ENCODE results near the gene MTR. TPM values are rescaled to one million over a fixed set of nuclear protein-coding genes. Genes with fewer than 3 reads are reported as not detected.

The MTR gene
- total and polyA plus RNA-seq, 9 of the 15 experiments (the other 6 are each of a cell fraction or from before 2014, with no cell fraction given): 3.4 to 44.3 (median 20.3) TPM

- TF ChIP-seq ZNF280B (CRISPR knock-in tag; IDR thresholded peaks at IDR 0.05): no peak
- TF ChIP-seq MCM3 (IDR thresholded peaks at IDR 0.05): no peak
- no peak for TF ChIP-seq ZNF644 (tag; IDR thresholded peaks at IDR 0.05; ENCODE audit: low read depth)
- TF ChIP-seq STAG1 (CRISPR knock-in tag; IDR thresholded peaks at IDR 0.05; ENCODE audit: borderline replicate concordance): no peak
- no peak for TF ChIP-seq RFX1 (IDR thresholded peaks at IDR 0.05)
- no peak for TF ChIP-seq BRF2 (IDR thresholded peaks at IDR 0.05; ENCODE audit: borderline replicate concordance, insufficient read depth, insufficient read length)
- TF ChIP-seq GATA2 (CRISPR knock-in tag; IDR thresholded peaks at IDR 0.05): no peak
Measured at GRCh38 chr1:236768601-236769000, 26.5 kb upstream of the MTR start (continued).

DNA sequence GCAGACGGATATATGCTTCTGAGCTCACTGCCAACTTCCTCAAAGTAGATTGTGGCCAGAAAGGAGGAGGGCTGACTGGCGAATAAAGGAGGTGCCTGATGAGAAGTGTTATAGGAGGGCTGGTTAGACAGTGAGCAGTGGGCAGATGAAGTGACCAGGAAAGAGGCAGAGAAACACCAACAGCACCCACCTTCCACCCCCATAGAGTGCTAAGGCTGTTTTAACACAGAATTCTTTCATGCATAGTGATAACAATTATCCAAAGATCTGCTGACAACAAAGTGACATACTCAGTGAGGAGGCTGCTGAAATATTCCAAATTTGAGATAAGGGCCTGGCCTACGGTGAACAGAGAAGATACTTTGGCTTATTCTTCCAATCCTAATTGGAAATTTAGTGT lies 21.2 kb upstream of the MTR start:
- H2AFZ ChIP-seq (ENCODE audit: low read depth, low read length): no peak overlapping the region
- FAIRE-seq: no peak
- H4K20me1 ChIP-seq (replicated peaks; ENCODE audit: control insufficient read depth, insufficient read depth, low read length): no peaks in the 10 kb centered on the region
- H3K9me1 ChIP-seq (ENCODE audit: control insufficient read depth, insufficient read depth, low read length): no peaks in the 10 kb centered on the region
- ChIA-PET CTCF (ENCODE audit: low intra/inter-chr PET ratio) (no interaction called here), POLR2A (interaction anchor here (1.0 kb wide), 1 partner anchor 17 kb away, joined by 3 read pairs; no protein-coding TSS in a partner anchor)
- WGBS (ENCODE audit: insufficient coverage, low coverage, missing lambda C conversion rate): 4% methylated on average over 3 of the region's 3 CpGs
- H3K79me2 ChIP-seq (ENCODE audit: control insufficient read depth, insufficient read depth, low read length): no peaks in the 10 kb centered on the region
- H3K36me3 ChIP-seq (ENCODE audit: control insufficient read depth, insufficient read depth, low read length): no peaks in the 10 kb centered on the region
- BruUV-seq (replicated peaks): no TSS peak
- H3K4me1 ChIP-seq (replicated peaks in 1 of 2; ENCODE audit: control insufficient read depth in 2 of 2, insufficient read depth in 2 of 2, low read length in 2 of 2): no peaks in the 10 kb centered on the region
- H3K9ac ChIP-seq (ENCODE audit: insufficient read depth in 1 of 2, low read depth in 2 of 2, low read length in 2 of 2): no peak overlapping the region
- intact Hi-C loops (cut with micrococcal nuclease): no loop called here
- TF ChIP-seq BACH1 (tag; IDR thresholded peaks at IDR 0.05) (no peak), GABPA (tag; conservative IDR thresholded peaks at IDR 0.05; ENCODE audit: low read depth) (0 out of 2 replicates have a peak, but pooled peaks have one; percentile 25)
- DNase-seq (ENCODE audit: extremely low read depth in 1 of 4, low spot score in 3 of 4): no peak
- H3K4me3 ChIP-seq: no peak overlapping the region
- no peak overlapping the region for H3K27ac ChIP-seq (ENCODE audit: extremely low read depth, low read depth, low read length)
- no peak for ATAC-seq
- in situ Hi-C loops (cut with MboI): no loop called here
- peaks cover 8 to 13% of the 10 kb centered on the region in 2 experiments; a peak in 4 of 5 replicates for H3K27me3 ChIP-seq (ENCODE audit: control insufficient read depth in 2 of 2, insufficient read depth in 2 of 2, low read length in 2 of 2)
- no peak overlapping the region for H3K4me2 ChIP-seq (ENCODE audit: insufficient read depth, low read length)
- H3K9me3 ChIP-seq (replicated peaks; ENCODE audit: control insufficient read depth, insufficient read depth, low read depth, low read length): 0 out of 2 replicates have a peak, but pooled peaks cover 4% of the 10 kb centered on the region

Data from K562 (cell line).